Activated CD8-positive, alpha-beta memory T cell treated with anti-CD3 and anti-CD28 coated beads for 1 hour (primary cell): ENCODE measurements around the gene NHERF2.

Experiments used
- DNase-seq, 2 donors: peaks; one replicate each; pipeline ENCODE4 v3.0.0-alpha.2; 2020; ENCODE audit warnings: low read depth in 1 of 2; ENCODE audit errors: extremely low read depth in 1 of 2

Gene NHERF2

DNA sequence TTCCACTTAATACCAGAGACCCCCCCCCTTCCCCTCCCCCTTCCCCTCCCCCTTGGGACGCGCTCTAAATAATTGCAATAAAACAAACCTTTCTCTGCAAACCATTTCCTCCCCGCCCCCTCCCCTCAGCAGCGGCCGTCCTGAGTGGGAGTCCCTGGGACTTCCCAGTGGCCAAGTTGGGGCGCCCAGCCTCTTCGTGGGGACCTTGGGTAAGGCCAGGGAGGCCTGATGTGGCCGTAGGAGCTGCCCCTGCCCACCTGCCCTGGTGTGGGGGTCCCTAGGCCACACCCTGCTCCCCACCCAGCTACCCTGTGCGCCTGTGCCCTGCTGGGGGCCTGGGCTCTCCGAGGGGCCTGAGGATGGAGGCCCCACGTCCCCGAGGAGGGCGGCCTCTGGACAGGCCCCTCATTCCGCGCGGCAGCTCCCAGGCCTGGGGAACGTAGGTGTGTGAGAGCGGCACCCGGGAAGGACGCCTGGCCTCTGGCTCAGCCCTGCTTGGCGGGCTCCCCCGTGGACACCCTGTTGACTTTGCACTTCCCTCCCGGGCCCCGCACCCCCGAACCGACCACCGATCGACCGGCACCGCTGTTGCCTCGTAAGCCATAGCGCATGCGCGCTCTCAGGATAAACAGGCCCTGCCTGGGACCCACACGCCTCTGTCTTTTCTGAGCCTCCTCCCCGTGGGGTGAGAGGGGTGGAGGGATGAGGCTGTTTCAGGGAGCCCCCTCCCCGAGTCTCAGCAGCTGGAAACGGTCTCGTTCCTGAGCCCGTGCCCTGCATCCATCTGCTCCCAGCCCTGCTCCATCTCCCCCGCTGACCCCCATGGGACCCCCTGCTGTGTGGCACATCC, 11.9 kb downstream of the NHERF2 start:
- DNase-seq = no peak

GRCh38 chr16:2039274-2040031, 12.8 kb downstream of the NHERF2 start:
- DNase-seq = no peak

DNA sequence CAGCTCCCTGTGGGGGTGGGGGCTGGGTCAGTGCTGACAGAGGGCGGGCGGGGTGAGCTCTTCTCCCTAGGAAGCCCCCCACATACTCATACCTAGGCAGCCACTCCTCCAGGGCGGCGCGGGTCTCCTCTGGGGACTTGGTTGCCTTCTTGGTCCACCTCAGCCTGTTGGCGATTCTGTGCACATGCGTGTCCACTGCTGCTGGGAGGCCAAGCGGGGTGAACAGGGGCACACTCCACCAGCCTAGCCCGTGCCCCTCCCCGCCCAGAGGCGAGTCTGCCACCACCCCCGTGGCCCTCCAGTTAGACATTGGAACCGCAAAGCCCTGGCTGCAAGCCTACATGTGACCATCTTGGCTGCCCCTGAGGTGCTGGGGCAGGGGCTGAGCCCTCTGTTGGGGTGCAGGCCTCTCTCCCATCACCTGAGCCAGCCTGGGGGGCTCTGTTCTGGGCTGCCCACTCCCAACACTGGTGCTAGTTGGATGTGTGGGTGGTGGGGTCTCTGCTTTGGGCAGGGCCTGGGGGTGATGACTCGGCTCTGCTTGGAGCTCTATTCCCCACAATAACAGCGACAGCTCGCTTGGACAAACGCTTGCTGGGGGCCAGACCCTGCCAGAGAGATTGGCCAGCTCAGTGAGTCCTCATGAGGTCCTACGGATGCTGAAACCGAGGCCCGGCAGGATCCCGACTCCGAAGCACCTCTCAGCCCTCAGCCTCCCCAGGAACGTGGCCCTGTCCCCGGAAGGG, 13.5 kb downstream of the NHERF2 start:
- no peak for DNase-seq

DNA sequence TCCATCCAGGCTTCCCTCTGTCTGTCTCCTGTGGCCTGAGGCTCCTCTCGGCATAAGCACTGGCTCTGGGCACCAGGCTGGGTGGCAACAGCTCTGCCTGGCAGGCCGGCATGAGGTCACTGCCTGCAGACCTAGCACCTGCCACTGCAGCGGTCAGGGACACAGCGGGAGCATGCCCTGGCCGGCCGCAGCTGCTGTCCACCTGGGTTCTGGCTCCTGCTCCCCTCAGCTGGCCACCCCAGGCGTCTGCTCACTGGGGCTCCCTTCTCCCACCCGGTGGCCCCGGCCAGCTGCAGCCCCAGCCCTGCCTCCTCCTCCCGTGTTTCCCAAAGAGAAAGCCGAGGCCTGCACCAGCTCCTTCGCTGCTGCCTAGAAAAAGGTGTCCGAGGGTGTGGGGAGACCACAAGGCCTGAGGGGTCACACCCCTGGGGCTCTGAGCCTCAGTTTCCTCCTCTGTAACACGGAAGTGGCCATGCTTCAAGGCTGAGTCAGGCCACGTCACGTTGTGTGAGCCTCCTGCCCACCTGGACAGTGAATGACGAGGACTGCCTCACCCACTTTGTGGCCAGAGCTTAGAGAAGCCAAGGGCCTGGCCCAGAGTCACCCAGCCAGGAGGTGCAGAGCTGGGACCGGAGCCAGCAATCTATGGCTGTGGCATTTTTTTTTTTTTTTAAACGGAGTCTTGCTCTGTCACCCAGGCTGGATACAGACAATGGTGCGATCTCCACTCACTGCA, 14.3 kb downstream of the NHERF2 start:
- no peak for DNase-seq

DNA sequence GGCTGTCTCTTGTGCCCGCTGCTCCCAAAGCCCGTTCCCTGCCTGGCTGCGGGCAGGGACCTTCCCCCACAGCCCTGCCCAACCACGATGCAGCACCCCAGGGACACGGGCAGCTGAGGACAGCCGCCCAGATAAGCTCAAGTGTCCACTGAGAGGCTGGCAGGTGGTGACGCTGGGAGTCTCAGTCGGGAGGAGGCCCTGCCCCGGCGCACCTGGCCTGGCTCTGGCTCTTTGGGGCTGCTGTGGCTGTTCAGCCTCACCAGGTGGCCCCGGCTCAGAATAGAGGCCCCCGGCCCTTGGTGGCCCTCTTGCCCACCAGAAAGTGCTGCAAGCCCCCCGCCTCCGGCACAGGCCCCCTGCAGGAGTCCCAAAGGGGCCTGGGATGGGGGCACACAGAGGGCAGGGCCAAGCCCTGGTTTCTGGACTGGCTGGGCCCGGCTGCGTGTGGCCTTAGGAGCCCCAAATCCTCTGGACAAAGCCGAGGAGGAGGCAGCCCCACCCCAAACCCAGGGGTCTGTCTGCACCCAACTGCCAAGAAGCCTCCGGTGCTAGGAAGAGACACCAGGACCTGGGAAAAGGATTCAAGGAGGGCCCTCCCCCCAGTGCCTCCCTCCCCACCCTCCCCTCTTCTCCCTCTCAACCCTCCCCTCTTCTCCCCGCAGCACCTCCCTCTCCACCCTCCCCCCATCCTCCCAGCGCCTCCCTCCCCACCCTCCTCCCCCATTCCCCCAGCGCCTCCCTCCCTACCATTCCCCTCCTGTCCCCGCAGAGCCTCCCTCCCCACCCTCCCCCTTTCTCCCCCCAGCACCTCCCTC, 15.7 kb downstream of the NHERF2 start:
- DNase-seq = no peak

- no peak for DNase-seq
Measured at GRCh38 chr16:2042986-2043666, 16.4 kb downstream of the NHERF2 start.

- no peak for DNase-seq
Measured at GRCh38 chr16:2043667-2044451, 17.2 kb downstream of the NHERF2 start.

- no peak for DNase-seq
Measured at GRCh38 chr16:2044541-2044940, 17.8 kb downstream of the NHERF2 start.

GRCh38 chr16:2045965-2046892, 19.5 kb downstream of the NHERF2 start:
- DNase-seq = no peak

DNA sequence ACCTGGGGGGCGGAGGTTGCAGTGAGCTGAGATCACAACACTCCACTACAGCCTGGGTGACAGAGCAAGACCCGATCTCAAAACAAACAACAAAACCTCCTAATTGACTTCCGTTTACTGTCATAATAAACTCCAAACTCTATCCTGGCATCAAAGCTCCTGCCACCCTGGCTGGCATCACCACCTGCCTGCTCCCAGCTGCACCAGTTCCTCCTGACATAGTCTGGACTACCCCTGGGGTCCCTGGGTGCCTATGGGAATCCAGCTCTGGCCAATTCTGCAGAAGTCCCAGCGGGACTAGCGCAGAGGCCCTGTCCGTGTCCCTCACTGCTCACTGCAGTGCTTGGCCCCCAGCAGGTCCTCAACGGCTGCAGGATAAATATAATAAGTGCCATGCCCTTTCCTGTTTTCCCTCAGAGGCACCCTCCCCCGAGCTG, 20.2 kb downstream of the NHERF2 start:
- no peak for DNase-seq

DNA sequence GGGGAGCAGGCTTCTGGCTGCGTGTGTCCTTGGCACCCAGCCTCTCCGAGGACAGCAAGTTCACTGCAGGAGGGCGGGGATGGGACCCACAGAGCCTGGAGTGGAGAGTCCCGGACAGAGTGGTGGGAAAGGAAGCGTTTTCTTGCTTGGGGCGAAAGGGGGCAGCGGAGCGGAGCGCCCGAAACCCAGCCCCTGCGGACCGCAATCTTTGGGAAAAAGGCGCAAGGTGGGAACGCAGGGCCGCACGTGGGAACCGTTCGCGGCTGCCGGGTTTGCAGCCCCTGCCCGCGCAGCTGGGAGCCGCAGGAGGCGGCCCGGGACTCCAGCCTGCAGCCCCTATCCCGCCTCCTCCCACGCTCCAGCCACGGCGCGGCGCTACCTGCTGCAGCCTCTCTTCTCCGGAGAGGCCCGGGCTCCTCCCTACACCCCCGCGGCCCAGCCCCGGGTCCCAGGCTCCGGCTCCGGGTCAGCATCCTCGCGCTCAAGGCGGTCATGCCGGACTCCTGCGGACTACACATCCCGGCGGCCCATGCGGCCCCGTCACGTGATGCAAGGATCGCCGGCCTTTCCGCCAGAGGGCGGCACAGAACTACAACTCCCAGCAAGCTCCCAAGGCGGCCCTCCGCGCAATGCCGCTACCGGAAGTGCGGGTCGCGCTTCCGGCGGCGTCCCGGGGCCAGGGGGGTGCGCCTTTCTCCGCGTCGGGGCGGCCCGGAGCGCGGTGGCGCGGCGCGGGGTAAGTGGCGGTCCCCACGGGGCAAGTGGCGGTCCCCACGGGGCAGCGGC, 20.8 kb downstream of the NHERF2 start, which contains the start of the genes NTHL1 and TSC2:
Gene NTHL1, minus strand, starts transcription at position 505 of the 786 bp plus-strand sequence. Its CDS starts 11 bp downstream, at position 494.
Gene TSC2, plus strand, starts transcription at position 656 of the 786 bp plus-strand sequence. CDS start 631 bp downstream, outside the sequence.
- peak; percentile 79 to 85 for DNase-seq

DNA sequence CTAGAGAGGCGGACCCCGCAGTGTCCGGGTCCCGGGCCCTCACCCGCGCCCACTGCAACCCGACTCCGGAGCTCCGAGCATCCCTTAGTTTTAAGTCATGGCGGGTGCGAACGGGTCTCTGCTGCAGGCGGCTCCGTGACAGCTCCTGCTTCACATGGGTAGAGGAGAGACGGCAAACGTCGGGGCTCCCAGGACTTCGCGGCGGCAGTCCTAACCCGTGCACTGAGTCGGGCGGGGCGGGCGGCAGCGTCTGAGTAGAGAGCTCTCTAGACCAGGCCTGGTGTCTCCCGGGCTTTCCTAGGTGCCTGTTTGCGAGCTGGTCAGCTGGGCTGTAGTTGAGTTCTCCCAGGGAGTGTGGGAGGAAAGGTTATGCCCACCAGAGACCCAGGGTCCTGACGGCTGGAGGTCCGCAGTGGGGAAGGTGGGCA, 21.4 kb downstream of the NHERF2 start:
- DNase-seq = no peak

DNA sequence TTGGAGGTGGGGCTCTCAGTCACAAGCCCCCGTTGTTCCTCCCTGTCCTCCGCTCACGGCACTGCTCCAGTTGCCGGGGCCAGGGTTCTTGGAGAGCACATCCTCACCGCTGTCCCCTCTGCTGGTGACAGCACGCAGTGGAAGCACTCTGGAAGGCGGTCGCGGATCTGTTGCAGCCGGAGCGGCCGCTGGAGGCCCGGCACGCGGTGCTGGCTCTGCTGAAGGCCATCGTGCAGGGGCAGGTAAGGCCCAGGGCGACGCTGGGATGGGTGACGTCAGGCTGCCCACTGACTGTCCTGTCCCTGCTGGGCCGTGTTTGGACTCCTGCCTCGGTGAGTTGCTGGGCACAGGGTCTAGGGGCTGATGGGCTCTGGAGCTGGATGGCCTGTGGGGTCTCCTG, 26.5 kb downstream of the NHERF2 start:
- no peak for DNase-seq

DNA sequence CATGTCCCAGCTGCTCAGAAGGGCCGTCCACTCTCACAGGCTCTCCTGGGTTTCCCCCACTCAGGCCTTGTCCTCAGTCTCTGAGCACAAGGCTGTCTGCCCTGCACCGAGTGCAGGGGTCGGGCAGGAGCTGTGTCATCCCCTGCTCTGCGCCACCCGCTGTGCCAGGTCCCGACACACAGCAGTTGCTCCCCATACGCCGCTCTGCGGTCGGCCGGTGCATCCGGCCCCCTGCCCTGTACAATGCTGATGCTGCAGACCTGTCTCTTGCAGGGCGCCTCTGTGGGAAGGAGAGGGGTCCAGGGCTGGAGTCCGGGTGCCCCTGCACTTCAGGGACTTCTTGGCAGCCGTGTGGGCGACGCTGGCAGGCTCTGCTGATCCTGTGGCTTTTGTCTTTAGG, 27.2 kb downstream of the NHERF2 start:
- DNase-seq = no peak

- no peak for DNase-seq
Measured at GRCh38 chr16:2054543-2055245, 28.0 kb downstream of the NHERF2 start.

DNA sequence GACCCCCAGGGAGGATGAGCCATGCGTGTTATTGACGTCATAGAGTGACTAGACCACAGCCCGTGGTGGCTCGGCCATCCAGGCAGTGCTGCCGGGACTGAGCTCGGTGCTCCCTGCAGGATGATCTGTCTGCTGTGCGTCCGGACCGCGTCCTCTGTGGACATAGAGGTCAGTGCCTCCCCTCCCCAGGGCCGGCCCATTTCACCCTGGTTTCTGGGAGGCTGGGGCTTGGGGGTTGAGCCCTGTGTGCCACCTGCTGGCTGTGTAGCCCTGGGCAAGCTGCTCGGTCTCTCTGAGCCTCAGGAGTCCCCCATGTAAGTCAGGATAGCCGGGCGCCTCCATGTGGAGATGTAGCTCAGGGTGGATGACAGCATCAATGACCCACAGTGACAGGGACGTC, 29.4 kb downstream of the NHERF2 start:
- DNase-seq = no peak
